Thymus (tissue), 14 donors: ENCODE measurements around the gene LRRIQ1. TPM values are rescaled to one million over a fixed set of nuclear protein-coding genes. Genes with fewer than 3 reads are reported as not detected.
A peak's percentile ranks its signal among the peaks of the same experiment; 100 is the strongest.

Experiments
- DNase-seq, 9 donors: peaks; one replicate each; pipeline ENCODE4 v3.0.0-alpha.2; 2013; ENCODE audit warnings: low spot score in 9 of 9, low read depth in 6 of 9, missing footprints in 1 of 9
- H3K27ac ChIP-seq, 2 donors: one replicate each; pipeline ENCODE4 v1.5.1; 2013; ENCODE audit warnings: control low read depth in 1 of 2, low read depth in 1 of 2, low read length in 1 of 2, mild to moderate bottlenecking in 1 of 2, moderate library complexity in 1 of 2
- H3K27me3 ChIP-seq, 2 donors: one replicate each; pipeline ENCODE4 v1.5.1; 2013; ENCODE audit warnings: low read length in 1 of 2; ENCODE audit not compliant: control insufficient read depth in 2 of 2, insufficient read depth in 1 of 2
- H3K36me3 ChIP-seq, 2 donors: one replicate each; pipeline ENCODE4 v1.5.1; 2013; ENCODE audit warnings: low read length in 1 of 2, mild to moderate bottlenecking in 1 of 2, moderate library complexity in 1 of 2; ENCODE audit not compliant: control insufficient read depth in 2 of 2, insufficient read depth in 2 of 2
- H3K4me1 ChIP-seq, 2 donors: one replicate each; pipeline ENCODE4 v1.5.1; 2013; ENCODE audit warnings: low read length in 2 of 2; ENCODE audit not compliant: control insufficient read depth in 2 of 2, insufficient read depth in 2 of 2
- H3K4me3 ChIP-seq, 2 donors: one replicate each; pipeline ENCODE4 v1.5.1; 2013; ENCODE audit warnings: low read length in 2 of 2, control low read depth in 1 of 2, mild to moderate bottlenecking in 1 of 2
- H3K9me3 ChIP-seq, 2 donors: one replicate each; pipeline ENCODE4 v1.5.1; 2013; ENCODE audit warnings: low read length in 1 of 2, mild to moderate bottlenecking in 1 of 2; ENCODE audit not compliant: control insufficient read depth in 2 of 2, insufficient read depth in 1 of 2
- WGBS: extraction: QIAGEN DNeasy Blood & Tissue Kit; methylation state at CpG from one replicate; pipeline ENCODE4 v1.1.7; 2013; 5-methylcytosine and 5-hydroxymethylcytosine counted together
- long read RNA-seq, 10 donors: transcript quantifications; one replicate each; lab custom pipeline, GENCODE V29; 2026
- polyA plus RNA-seq: library from polyadenylated mRNA; stranded (reverse); fragments of 200-250 nt; gene quantifications from one replicate; pipeline ENCODE4 v1.2.3, GENCODE V29; 2013
- total RNA-seq: library from RNA; stranded (reverse); fragments of 120-200 nt; gene quantifications from one replicate; pipeline ENCODE4 v1.2.4, GENCODE V29; 2013
- donor health status: healthy.

The LRRIQ1 gene, protein sequence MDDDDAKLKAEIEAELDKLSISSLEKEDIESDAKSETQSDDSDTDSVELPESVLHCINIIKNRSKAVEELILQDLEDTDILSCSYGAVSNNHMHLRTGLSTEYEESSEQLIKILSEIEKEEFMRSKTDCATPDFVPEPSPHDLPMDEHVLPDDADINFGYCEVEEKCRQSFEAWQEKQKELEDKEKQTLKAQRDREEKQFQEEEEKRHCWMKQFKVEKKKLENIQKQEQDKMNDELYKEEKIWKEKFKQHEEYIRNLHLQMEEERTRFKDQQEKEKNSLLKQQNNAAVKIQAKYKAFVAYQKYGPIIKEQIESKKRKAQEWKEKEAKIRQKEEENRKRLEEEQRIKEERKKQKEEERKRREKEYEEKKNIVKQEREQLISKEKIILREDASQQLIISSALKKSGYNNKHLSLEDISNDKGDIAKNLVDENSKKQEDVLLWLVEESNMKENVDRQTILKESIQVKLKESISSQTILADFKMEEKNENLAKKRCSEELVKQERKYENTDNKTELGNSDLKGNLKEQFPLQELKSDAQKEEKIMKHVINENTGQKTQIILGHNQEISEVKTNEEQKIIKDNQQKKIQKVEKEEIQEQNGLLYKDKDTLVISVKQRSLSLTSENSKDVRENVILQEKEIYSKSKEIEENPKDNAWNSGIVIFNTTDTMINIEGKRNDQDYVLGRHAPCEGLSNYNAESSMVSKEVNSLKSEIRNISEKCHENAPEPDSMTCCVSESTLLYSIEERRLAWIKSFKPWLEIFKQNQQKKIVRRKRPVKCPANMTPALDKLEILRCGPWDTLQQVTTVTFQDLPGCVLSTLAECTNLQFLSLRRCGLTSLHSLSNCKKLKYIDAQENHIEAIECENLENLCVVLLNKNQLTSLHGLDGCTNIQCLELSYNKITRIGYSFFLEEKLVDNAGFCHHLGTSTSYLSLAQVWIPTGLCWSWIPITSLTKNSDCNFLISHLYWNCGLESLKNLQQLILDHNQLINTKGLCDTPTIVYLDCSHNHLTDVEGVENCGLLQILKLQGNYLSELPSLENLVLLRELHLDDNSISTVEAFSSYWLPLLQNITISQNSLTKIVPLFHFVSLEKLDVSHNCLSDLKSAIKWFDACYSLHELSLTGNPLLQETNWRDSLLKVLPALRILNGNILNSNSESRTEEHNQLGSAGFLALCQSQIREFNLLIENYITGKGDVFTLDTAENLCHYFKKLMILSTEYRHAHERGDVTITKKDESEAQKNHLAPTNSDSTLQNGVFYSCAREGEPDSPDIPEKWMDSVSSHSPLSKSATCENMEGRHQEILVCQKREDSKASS (N-terminal part only)
- total RNA-seq (0.33 TPM), polyA plus RNA-seq (0.43 TPM)
- long read RNA-seq, donor 1, result 0 reads
- long read RNA-seq, donor 2, result 0 reads
- long read RNA-seq, donor 3, result 0 reads
- long read RNA-seq, donor 4, result 0 reads
- long read RNA-seq, donor 5, result 0 reads
- long read RNA-seq, donor 6, result 0 reads
- long read RNA-seq, donor 7, result 0 reads
- long read RNA-seq, donor 8, result 0 reads
- long read RNA-seq, donor 9, result 0 reads
- long read RNA-seq, donor 10, result 0 reads

DNA sequence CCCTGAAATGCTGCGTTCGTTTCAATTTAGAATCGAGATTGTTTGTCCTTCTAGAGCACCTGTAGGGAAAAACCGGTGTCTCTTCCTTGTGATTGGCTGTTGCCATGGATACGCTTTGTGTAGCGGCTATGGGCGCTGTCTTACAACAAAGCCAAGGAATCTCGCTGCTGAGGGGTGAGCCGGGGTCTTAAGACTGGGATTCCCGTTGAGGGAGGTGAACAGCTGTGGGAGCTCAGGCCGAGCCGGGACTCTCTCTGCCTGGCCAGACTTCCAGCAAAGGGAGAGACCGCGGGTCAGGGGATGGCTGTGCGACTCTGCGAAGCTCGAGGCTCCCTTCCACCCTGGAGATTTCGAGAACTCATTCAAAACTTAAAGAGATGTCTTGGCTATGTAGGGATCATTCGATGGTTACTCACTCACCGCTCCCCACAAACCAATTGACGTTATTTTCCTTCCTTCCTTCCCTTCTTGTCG lies at the start of gene LRRIQ1, which contains the start of gene TSPAN19:
TSS of gene LRRIQ1 (plus strand) at position 118 of the 474 bp plus-strand sequence. CDS start 1,826 bp downstream, outside the sequence.
TSS of gene TSPAN19 (minus strand) at position 44 of the 474 bp plus-strand sequence. CDS start 6,331 bp downstream, outside the sequence.
- 3% methylated on average over 22 of the region's 22 CpGs for WGBS
- Histone ChIP-seq H3K4me3 (peak within 1 kb of the TSS; percentile 41 to 42), H3K27me3 (peaks cover 0 to 5% of the 10 kb centered on the region in 2 donors), H3K4me1 (no peaks in the 10 kb centered on the region), H3K9me3 (no peaks in the 10 kb centered on the region), H3K27ac (no peak within 1 kb of the TSS), H3K36me3 (no peaks in the 10 kb centered on the region)
- peak; percentile 15 to 79 (median 37) for DNase-seq

DNA sequence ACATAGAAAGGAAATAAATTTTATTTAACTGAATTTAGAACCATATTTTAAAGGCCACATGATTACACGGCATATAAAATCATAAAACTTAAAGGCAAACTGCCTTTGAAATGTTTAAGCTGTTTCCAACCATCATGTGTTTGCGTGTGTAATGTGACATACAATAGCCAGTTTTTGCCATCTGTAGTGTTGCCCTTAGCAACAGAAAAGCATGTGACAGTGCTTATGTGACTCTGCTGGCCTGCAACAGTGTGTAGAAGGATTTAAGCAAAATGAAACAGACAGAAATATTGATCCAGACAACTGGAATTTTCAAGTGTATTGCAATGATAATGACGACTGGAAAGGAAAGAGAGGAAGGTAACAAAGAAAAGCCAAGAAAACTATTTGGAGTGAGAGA lies 49.6 kb upstream of the LRRIQ1 start:
- Histone ChIP-seq H3K9me3 (no peaks in the 10 kb centered on the region), H3K36me3 (no peaks in the 10 kb centered on the region), H3K27me3 (no peaks in the 10 kb centered on the region), H3K4me1 (no peaks in the 10 kb centered on the region), H3K4me3 (no peak overlapping the region), H3K27ac (no peak overlapping the region)
- WGBS, result 85% methylated on average over 3 of the region's 3 CpGs
- no peak for DNase-seq

DNA sequence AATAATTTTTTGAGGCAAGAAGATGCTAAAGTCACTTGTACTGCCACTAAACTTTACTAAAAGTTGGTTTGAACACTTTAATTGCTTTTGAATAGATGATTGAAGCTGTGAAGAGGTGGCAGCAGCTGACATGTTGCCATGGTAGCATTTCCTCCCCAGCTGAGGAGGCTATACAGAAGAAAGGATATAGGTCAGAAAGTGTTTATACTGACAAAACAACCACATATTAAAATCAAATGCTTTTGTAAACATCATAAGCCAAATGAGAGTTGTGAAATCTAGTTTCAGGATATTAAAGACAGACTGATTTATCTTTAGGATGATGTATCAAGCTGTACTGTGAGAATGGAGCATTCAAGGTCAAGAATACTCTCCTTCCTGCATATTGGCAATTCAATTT lies 41.7 kb upstream of the LRRIQ1 start:
- Histone ChIP-seq H3K27me3 (no peaks in the 10 kb centered on the region), H3K27ac (peak overlapping the region; percentile 47 to 94), H3K36me3 (no peaks in the 10 kb centered on the region), H3K9me3 (no peaks in the 10 kb centered on the region), H3K4me3 (peak overlapping the region in 1 of 2 donors; percentile 4), H3K4me1 (peaks cover 3 to 13% of the 10 kb centered on the region in 2 donors)
- DNase-seq, result peak; percentile 39 to 86 (median 65)

DNA sequence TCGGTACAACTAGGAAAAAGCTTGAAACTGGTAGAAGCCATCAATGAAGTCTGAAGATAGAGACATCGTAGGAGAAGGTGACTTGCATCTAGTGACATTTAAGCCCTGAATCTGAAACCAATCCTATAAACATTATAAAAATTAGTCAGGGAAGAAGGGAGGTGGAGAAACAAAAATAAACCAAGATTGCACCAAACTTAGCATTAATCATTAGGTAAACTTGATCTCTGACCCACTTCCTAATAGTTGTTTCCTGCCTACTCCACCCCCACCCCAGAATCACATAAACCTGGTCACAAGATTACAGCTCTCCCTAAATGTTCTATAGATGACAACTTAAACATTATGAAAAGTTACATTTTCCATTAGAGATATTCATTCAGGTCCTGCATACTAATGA lies 40.5 kb upstream of the LRRIQ1 start:
- H3K27ac ChIP-seq, result no peak overlapping the region
- no peak overlapping the region for H3K4me3 ChIP-seq
- H3K4me1 ChIP-seq, result peaks cover 3 to 13% of the 10 kb centered on the region in 2 donors
- WGBS, result 95% methylated on average over 2 of the region's 2 CpGs
- no peaks in the 10 kb centered on the region for H3K9me3 ChIP-seq
- DNase-seq, result no peak
- no peaks in the 10 kb centered on the region for H3K36me3 ChIP-seq
- no peaks in the 10 kb centered on the region for H3K27me3 ChIP-seq

DNA sequence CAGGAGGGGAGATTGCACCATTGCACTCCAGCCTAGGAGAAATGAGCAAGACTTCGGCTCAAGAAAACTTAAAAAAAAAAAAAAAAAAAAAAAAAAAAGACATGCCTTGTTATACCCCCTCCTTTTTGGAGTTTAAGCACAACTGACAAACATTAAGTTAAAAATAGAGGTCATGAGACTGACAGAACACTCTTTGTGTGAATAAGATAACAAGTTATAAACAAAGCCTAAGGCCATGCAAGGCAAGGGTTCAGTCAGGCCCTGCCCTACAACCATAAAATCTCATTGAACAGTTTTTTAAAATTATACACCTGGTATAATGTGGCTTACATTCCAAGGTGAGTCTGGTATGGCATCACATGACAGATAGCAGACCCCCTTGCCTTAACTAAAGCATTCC lies 39.4 kb upstream of the LRRIQ1 start:
- Histone ChIP-seq H3K36me3 (no peaks in the 10 kb centered on the region), H3K9me3 (no peaks in the 10 kb centered on the region), H3K4me3 (no peak overlapping the region), H3K27ac (no peak overlapping the region), H3K27me3 (no peaks in the 10 kb centered on the region), H3K4me1 (peaks cover 3 to 11% of the 10 kb centered on the region in 2 donors)
- no peak for DNase-seq
- WGBS, result 100% methylated on average over 1 of the region's 1 CpG

DNA sequence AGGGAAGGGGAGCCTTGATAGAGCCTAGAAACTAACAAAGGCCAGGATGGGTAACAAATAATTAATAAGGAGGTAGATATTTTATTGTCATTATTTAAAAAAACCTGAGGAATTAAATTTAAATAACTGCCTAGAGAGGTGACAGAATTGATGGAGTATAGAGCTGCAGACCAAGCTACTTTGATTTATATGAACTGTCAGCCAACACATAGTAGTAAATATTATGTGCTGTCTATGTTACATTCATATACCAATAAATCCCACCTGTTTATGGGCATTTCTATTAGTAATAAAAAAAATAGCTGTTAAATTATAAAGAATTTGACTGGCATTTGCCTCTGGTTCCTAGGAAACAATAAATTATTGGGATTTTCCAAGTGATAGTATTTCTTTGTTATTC lies 37.8 kb upstream of the LRRIQ1 start:
- Histone ChIP-seq H3K9me3 (no peaks in the 10 kb centered on the region), H3K27me3 (no peaks in the 10 kb centered on the region), H3K4me1 (peaks cover 3 to 9% of the 10 kb centered on the region in 2 donors), H3K27ac (no peak overlapping the region), H3K4me3 (no peak overlapping the region), H3K36me3 (no peaks in the 10 kb centered on the region)
- no peak for DNase-seq

DNA sequence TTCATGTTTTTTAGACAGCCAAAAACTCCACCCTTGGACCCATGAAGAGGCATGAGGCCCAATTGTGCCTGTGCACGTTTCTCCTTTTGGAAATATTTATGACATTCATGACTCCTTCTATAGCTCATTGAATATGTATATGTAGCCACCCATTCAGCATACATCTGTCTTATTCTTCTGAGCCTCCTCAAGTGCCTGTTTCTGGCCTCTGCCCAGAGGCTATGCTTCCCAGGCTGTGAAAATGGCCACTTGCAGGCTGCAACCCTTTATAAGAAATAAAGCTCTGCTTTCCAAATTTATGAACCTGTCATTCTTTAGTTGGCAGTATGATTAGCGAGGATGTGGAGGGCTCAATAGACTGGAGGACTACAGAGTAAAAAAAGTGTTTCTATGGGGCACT lies 35.4 kb upstream of the LRRIQ1 start:
- no peaks in the 10 kb centered on the region for H3K9me3 ChIP-seq
- H3K27ac ChIP-seq, result no peak overlapping the region
- 82% methylated on average over 2 of the region's 2 CpGs for WGBS
- H3K27me3 ChIP-seq, result no peaks in the 10 kb centered on the region
- H3K36me3 ChIP-seq, result no peaks in the 10 kb centered on the region
- H3K4me1 ChIP-seq, result peaks cover 7 to 15% of the 10 kb centered on the region in 2 donors
- DNase-seq, result no peak
- no peak overlapping the region for H3K4me3 ChIP-seq

DNA sequence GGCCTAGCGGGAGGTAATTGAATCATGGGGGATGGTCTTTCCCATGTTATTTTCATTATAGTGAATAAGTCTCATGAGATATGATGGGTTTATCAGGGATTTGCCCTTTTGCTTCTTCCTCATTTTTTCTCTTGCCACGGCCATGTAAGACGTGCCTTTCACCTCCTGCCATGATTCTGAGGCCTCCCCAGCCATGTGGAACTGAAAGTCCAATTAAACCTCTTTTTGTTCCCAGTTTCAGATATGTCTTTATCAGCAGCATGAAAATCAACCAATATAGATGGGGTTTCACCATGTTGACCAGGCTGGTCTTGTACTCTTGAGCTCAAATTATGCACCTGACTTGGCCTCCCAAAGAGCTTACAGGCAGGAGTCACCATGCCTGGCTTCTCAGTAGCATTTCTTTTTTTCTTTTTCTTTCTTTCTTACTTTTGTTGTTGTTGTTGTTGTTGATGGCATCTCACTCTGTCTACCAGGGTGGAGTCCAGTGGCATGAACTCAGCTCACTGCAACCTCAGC lies 33.3 kb upstream of the LRRIQ1 start:
- Histone ChIP-seq H3K9me3 (no peaks in the 10 kb centered on the region), H3K27ac (no peak overlapping the region), H3K36me3 (no peaks in the 10 kb centered on the region), H3K27me3 (no peaks in the 10 kb centered on the region), H3K4me3 (no peak overlapping the region), H3K4me1 (peaks cover 9 to 21% of the 10 kb centered on the region in 2 donors)
- 91% methylated on average over 3 of the region's 3 CpGs for WGBS
- no peak for DNase-seq
